Inflammatory macrophage treated with lipopolysaccharide for 4 hours (primary cell): ENCODE results near the gene NEU4.
"Not testable (repeated sequence)": the region's sequence is repeated elsewhere in the genome, so short reads cannot be mapped to it uniquely, and the experiment has no call there.

Experiments used
- DNase-seq: peaks from one replicate; pipeline ENCODE4 v3.0.0-alpha.2; 2020

The NEU4 gene, protein sequence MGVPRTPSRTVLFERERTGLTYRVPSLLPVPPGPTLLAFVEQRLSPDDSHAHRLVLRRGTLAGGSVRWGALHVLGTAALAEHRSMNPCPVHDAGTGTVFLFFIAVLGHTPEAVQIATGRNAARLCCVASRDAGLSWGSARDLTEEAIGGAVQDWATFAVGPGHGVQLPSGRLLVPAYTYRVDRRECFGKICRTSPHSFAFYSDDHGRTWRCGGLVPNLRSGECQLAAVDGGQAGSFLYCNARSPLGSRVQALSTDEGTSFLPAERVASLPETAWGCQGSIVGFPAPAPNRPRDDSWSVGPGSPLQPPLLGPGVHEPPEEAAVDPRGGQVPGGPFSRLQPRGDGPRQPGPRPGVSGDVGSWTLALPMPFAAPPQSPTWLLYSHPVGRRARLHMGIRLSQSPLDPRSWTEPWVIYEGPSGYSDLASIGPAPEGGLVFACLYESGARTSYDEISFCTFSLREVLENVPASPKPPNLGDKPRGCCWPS

DNA sequence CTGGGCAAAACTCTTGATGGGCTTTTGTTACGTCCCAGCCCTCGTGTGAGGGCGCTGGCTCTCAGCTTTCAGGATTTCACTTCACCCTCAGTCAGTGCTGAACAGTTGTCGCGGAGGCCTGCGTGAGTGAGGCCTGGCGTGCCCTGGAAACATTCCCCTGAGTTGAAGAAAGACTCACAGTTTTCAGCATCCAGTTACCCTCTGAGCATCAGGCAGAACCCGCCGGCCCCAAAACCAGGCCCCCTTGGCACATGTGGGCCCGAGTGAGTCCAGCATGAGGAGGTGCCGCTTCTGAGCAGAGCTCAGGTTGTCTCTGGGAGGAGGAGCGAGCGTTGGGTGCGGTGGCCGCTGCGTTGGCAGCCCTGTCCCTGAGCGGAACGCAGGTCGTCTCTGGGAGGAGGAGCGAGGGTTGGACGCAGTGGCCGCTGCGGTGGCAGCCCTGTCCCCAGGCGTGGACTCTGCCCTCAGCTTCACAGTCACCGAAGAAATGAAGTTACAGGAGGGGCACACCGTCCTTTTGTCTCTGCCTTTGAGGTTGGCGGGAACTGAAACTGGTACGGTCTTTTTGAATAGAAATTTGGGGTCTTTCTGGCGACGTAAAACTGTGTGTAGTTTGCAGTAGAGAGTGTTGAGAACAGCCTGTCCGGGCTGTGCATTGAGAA lies at the start of gene NEU4:
TSS of gene NEU4 (plus strand) at position 473 of the 662 bp plus-strand sequence. CDS start 5,292 bp downstream, outside the sequence.
- DNase-seq = no peak

GRCh38 chr2:241759893-241760292 lies 49.1 kb upstream of the NEU4 start:
- not testable (repeated sequence) for DNase-seq

- DNase-seq = peak; percentile 34
Observed at GRCh38 chr2:241760301-241760771, 48.7 kb upstream of the NEU4 start.

- no peak for DNase-seq
Observed at GRCh38 chr2:241762321-241762932, 46.6 kb upstream of the NEU4 start.

DNA sequence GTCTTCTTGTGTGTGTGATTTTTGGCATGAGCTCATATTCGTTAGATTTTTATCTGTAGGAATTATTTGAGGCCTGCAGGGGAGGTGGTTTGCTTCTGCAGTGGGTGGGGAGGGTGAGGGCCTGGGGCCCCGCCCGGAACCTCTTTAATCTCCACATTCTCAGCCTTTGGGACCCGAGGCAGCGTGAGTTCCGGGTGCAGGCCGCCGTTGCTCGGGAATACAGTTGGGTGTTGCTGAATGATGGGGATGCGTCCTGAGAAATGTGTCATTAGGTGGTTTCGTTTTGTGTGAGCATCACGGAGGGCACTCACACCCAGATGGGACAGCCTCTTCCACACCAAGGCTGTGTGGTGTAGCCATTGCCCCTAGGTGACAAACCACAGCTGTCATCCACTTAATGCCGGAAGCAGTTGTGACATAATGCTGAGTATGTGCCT lies 46.0 kb upstream of the NEU4 start:
- DNase-seq = peak; percentile 23

GRCh38 chr2:241763551-241764274 lies 45.3 kb upstream of the NEU4 start:
- DNase-seq = peak; percentile 38

GRCh38 chr2:241764275-241765241 lies 44.4 kb upstream of the NEU4 start:
- DNase-seq = peak; percentile 23

DNA sequence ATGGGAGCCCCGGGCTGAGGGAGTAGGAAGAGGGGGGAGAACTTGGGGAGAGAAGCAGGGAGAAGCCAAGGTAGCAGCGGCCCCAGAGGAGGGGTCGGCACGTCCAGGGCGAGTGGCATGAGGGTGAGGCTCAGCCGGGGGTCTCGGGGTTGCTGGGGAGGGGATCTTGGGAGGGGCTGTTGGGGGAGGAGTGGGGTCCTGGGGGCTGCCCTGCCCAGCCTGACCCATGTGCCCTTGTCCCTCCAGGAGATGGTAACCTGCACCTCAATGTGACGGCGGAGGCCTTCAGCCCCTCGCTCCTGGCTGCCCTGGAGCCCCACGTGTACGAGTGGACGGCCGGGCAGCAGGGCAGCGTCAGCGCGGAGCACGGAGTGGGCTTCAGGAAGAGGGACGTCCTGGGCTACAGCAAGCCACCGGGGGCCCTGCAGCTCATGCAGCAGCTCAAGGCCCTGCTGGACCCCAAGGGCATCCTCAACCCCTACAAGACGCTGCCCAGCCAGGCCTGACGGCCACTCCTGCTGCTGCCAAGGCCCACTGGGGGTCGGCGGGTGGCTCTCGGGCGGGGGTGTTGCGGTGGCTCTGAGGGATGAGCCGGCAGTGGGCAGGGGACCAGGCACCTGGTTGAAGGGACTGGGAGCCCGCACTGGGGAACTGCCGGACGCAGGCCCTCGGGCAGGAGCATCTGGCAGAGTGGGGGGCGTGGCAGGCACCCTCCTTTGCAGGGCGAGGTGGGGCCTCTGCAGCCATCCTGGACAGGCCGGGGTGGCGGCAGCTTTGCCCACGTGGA lies 41.3 kb upstream of the NEU4 start:
- DNase-seq = no peak

GRCh38 chr2:241768251-241768711 lies 40.7 kb upstream of the NEU4 start:
- no peak for DNase-seq

DNA sequence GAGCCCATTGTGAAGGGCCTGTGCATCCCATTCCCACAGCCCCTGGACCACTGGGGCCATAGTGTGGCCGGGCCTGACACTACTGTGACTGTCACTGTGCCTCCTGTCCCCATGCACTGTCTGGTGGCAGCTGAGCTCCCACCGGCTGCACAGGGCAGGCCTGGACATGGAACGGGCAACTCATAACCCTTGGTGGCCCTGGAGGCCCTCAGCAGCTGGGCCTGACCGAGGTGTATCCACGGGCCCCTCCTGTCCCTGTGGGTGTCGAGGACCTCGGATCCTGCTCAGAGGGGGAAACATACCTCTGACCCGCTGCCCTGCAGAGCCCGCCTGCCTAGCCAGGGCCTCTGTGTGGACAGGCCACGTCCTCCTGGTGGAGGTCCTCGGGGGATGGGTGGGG lies 40.1 kb upstream of the NEU4 start:
- DNase-seq = no peak

DNA sequence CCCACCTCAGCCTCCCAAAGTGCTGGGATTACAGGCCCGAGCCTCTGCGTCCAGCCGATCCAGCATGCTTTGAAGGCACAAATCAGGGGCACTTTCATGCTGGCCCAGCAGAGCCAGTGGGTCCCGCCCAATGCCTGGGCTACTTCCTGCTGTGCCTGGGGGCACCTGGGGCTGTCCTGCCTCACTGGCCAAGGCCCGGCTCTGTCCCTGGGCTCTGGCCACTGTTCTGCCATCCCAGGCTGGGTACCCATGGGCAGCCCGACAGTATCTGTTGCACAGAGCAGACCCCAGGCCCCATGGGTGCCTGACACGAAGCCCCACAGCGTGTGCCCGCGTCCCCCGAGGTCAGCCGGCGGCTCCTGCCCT lies 39.2 kb upstream of the NEU4 start:
- DNase-seq = no peak

- DNase-seq = no peak
Observed at GRCh38 chr2:241770185-241770935, 38.6 kb upstream of the NEU4 start.

DNA sequence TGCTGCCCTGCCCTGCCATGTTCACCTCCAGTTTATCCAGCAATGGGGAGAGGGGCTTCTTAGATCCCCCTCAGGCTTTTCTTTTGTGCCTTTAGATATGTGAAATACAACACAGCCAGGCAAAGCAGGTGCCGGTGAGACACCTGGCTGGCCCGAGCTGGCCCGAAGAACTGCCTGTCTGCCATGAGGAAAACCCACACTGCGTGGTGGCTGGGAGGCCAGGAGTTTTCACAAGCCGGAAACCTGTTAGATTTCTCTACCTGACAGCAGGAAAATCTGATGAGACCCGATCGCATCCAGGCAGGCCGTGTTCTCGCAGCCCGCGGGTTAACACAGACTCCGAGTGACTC lies 38.1 kb upstream of the NEU4 start:
- no peak for DNase-seq

- DNase-seq = no peak
Observed at GRCh38 chr2:241771286-241772062, 37.5 kb upstream of the NEU4 start.

- DNase-seq = no peak
Observed at GRCh38 chr2:241772063-241772499, 36.9 kb upstream of the NEU4 start.

GRCh38 chr2:241773511-241774418 lies 35.2 kb upstream of the NEU4 start:
- DNase-seq = no peak

DNA sequence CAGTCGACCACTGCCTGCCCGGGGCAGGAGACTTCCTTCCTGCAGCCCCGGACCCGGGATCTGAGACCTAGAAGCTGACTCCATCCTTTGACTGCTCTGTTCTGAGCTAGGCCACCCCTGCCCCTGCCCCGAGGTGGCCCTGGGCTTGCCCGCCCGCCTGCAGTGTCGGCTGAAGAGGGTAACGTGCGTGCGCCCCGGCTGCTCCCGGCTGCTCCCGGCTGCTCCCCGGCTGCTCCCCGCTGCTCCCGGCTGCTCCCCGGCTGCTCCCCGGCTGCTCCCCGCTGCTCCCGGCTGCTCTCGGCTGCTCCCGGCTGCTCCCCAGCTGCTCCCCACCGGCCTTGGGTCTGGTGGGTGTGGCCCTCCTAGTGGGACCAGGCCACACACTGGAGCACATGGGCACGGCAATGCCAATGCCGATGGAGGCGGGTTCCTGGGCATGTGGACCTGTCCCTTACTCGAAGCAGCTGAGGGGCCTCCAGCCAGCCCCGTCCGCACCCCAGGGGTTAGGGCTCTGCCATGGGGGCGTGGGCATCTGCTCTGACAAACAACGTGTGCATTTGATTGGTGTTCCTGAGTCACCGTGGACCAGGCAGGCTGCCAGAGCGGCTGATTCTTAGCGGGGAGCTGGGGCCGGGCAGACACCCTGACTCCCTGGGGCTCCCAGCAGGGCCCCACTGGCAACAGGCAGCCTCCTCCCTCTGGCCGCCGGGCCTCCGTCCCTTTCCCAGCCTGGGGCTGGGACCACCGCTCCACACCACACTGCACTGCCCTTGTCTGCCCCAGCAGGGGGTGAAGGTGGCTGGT lies 34.4 kb upstream of the NEU4 start:
- no peak for DNase-seq
